ENCODE data around the gene GLYATL2.

The GLYATL2 gene, protein sequence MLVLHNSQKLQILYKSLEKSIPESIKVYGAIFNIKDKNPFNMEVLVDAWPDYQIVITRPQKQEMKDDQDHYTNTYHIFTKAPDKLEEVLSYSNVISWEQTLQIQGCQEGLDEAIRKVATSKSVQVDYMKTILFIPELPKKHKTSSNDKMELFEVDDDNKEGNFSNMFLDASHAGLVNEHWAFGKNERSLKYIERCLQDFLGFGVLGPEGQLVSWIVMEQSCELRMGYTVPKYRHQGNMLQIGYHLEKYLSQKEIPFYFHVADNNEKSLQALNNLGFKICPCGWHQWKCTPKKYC

DNA sequence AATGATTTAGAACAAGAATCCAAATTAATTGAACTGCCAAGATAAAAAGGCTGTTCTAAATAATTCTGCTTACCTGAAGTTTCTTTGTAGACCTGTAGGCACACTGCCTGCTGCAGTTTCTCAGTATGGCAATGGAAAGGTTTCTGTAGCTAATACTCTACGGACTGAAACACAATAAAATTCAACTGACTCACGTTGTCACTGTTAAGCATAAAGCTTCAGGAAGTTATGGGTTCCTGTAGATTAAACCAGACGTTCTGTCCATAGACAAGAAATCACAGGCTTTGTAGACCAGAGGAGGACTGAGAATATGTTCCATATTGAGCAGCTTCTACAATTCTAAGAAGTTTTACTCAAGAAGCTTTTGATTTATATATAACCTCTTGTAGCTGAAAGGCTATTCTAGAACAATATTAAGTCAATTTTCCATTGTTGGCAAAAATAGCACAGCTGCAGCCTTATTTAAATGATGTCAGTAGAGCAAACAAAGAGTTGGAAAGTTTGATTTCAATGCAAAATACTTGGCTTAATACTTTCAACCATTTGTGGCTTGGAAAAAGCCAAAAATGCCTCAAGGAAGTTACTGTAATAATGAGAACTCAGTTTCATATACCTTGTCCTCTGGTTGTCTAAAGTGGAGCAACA, at the start of gene GLYATL2:
Gene GLYATL2 (minus strand): TSS at position 344 of the 645 bp plus-strand sequence. CDS start 5,092 bp downstream, outside the sequence.
- no peak for DNase-seq (ENCODE audit: low spot score)
- TF ChIP-seq CTCF (IDR thresholded peaks at IDR 0.05; ENCODE audit: borderline replicate concordance, control extremely low read depth, extremely low read depth, insufficient read depth, missing control alignments), result no peak
- in situ Hi-C loops (cut with MboI; ENCODE audit: low sequenced_read_pairs, unreplicated experiment), result no loop called here

- in situ Hi-C loops (cut with MboI; ENCODE audit: low sequenced_read_pairs, unreplicated experiment), result no loop called here
- DNase-seq (ENCODE audit: low spot score), result no peak
- TF ChIP-seq CTCF (IDR thresholded peaks at IDR 0.05; ENCODE audit: borderline replicate concordance, control extremely low read depth, extremely low read depth, insufficient read depth, missing control alignments), result no peak
These were observed 49.4 kb upstream of the GLYATL2 start for GRCh38 chr11:58893899-58894298.

DNA sequence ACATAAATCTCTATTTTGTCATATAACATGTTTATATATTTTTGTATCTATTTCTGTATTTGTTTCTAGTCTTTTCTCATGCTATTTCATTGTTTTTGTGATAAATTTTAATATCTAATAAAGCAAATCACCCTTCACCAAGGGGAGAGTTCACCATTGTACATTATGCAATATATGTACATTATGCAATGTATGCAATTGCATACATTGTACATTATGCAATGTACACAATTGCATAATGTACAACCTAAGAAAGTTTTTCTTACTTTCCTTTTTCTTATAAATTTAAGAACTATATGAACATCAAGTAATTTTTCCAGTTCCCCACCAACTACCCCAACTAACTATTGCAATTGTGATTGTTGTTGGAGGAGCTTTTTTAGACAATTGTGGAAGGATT, 44.1 kb upstream of the GLYATL2 start:
- DNase-seq (ENCODE audit: low spot score), result no peak
- in situ Hi-C loops (cut with MboI; ENCODE audit: low sequenced_read_pairs, unreplicated experiment), result no loop called here
- no peak for TF ChIP-seq CTCF (IDR thresholded peaks at IDR 0.05; ENCODE audit: borderline replicate concordance, control extremely low read depth, extremely low read depth, insufficient read depth, missing control alignments)

GRCh38 chr11:58887452-58887851, 42.9 kb upstream of the GLYATL2 start:
- in situ Hi-C loops (cut with MboI; ENCODE audit: low sequenced_read_pairs, unreplicated experiment), result no loop called here

GRCh38 chr11:58880625-58881024, 36.1 kb upstream of the GLYATL2 start:
- in situ Hi-C loops (cut with MboI; ENCODE audit: low sequenced_read_pairs, unreplicated experiment), result no loop called here
- no peak for TF ChIP-seq CTCF (IDR thresholded peaks at IDR 0.05; ENCODE audit: borderline replicate concordance, control extremely low read depth, extremely low read depth, insufficient read depth, missing control alignments)
- DNase-seq (ENCODE audit: low spot score), result no peak

More at GRCh38 chr11:58887452-58887851, 42.9 kb upstream of the GLYATL2 start:
- DNase-seq (ENCODE audit: low spot score), result no peak
- TF ChIP-seq CTCF (IDR thresholded peaks at IDR 0.05; ENCODE audit: borderline replicate concordance, control extremely low read depth, extremely low read depth, insufficient read depth, missing control alignments), result no peak

DNA sequence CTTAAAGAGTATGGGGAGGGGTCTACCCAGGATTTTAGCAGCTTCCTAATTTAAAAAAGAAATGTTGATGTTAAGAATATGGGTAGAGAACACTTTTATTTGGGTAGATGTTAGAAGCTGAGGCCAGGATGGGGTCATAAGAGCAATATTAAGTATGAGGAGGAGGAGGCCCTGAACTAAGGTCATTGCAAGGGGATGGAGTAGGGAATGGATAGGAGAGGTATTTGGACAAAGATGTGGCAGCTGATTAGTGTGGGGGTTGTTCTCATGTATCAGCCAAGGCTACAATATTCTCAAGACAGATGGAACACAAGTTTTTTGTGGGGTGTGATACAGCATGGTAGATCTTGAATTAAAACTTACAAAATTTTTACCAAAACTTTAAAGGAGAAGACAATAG, 35.7 kb upstream of the GLYATL2 start:
- no peak for DNase-seq (ENCODE audit: low spot score)
- in situ Hi-C loops (cut with MboI; ENCODE audit: low sequenced_read_pairs, unreplicated experiment), result no loop called here

More for the DNA sequence above, 35.7 kb upstream of the GLYATL2 start:
- no peak for TF ChIP-seq CTCF (IDR thresholded peaks at IDR 0.05; ENCODE audit: borderline replicate concordance, control extremely low read depth, extremely low read depth, insufficient read depth, missing control alignments)

All from GM13976 (cell line).